Stimulated activated CD4-positive, alpha-beta T cell treated with anti-CD3 and anti-CD28 coated beads, Interleukin-4, amount 100 ng/mL, for 48 hours (primary cell): Measurements from ENCODE around the gene CPM.
"Not testable (repeated sequence)": the region's sequence is repeated elsewhere in the genome, so short reads cannot be mapped to it uniquely, and the experiment has no call there.

Experiments used
- DNase-seq, 2 donors: peaks; one replicate each; pipeline ENCODE4 v3.0.0-alpha.2; 2020; ENCODE audit warnings: low read depth in 2 of 2

Gene CPM

GRCh38 chr12:68878283-68878682 is 54.7 kb downstream of the CPM start:
- DNase-seq, result no peak

GRCh38 chr12:68877583-68877982 is 55.4 kb downstream of the CPM start:
- DNase-seq, result no peak

- DNase-seq, result no peak
Measured at GRCh38 chr12:68876461-68876860, 56.5 kb downstream of the CPM start.

- DNase-seq, result no peak
Measured at GRCh38 chr12:68873316-68873715, 59.7 kb downstream of the CPM start.

- no peak for DNase-seq
Measured at GRCh38 chr12:68871921-68872320, 61.0 kb downstream of the CPM start.

GRCh38 chr12:68871396-68871795 is 61.6 kb downstream of the CPM start:
- no peak for DNase-seq

- no peak for DNase-seq
Measured at GRCh38 chr12:68870443-68870842, 62.5 kb downstream of the CPM start.

GRCh38 chr12:68870011-68870410 is 63.0 kb downstream of the CPM start:
- DNase-seq, result no peak

GRCh38 chr12:68868043-68868790 is 64.8 kb downstream of the CPM start:
- DNase-seq, result no peak

GRCh38 chr12:68867606-68868005 is 65.4 kb downstream of the CPM start:
- no peak for DNase-seq

GRCh38 chr12:68866950-68867349 is 66.0 kb downstream of the CPM start:
- no peak for DNase-seq

- no peak for DNase-seq
Measured at GRCh38 chr12:68865399-68866164, 67.4 kb downstream of the CPM start.

GRCh38 chr12:68864604-68865003 is 68.4 kb downstream of the CPM start:
- no peak for DNase-seq

- not testable (repeated sequence) for DNase-seq
Measured at GRCh38 chr12:68863886-68864454, 69.0 kb downstream of the CPM start.

- DNase-seq, result no peak
Measured at GRCh38 chr12:68863109-68863770, 69.7 kb downstream of the CPM start.

GRCh38 chr12:68861890-68862289 is 71.1 kb downstream of the CPM start:
- DNase-seq, result no peak

GRCh38 chr12:68856510-68856909 is 76.5 kb downstream of the CPM start:
- DNase-seq, result no peak

GRCh38 chr12:68855771-68856170 is 77.2 kb downstream of the CPM start:
- no peak for DNase-seq

GRCh38 chr12:68855111-68855510 is 77.9 kb downstream of the CPM start:
- no peak for DNase-seq

- DNase-seq, result no peak
Measured at GRCh38 chr12:68854554-68854953, 78.4 kb downstream of the CPM start.

GRCh38 chr12:68854078-68854468 is 78.9 kb downstream of the CPM start:
- no peak for DNase-seq

GRCh38 chr12:68853396-68854077 is 79.4 kb downstream of the CPM start:
- no peak for DNase-seq
